Astrocyte (in vitro differentiated cells and primary cell): ENCODE results near the gene SLC17A2. TPM values are rescaled to one million over a fixed set of nuclear protein-coding genes. Genes with fewer than 3 reads are reported as not detected.

Experiments
- DNase-seq: peaks from one replicate; pipeline ENCODE4 v3.0.0-alpha.2; 2010; ENCODE audit warnings: low read depth
- FAIRE-seq: peaks from 2 replicates; lab custom pipeline; 2011; peaks lifted over from hg19 to GRCh38; lab: Jason Lieb, UNC
- H2AFZ ChIP-seq: 2 replicates; pipeline ENCODE4 v1.6.0; 2012; ENCODE audit warnings: low read depth, low read length, inconsistent platforms
- H3K27ac ChIP-seq: 2 replicates; pipeline ENCODE4 v1.5.1; 2011; ENCODE audit warnings: low read depth, low read length, inconsistent platforms
- H3K27me3 ChIP-seq: 2 replicates; pipeline ENCODE4 v1.6.0; 2011; ENCODE audit warnings: low read length, inconsistent platforms; ENCODE audit not compliant: insufficient read depth
- H3K36me3 ChIP-seq: 2 replicates; pipeline ENCODE4 v1.5.1; 2011; ENCODE audit warnings: low read length, inconsistent platforms; ENCODE audit not compliant: insufficient read depth
- H3K4me1 ChIP-seq: 2 replicates; pipeline ENCODE4 v1.5.1; 2011; ENCODE audit warnings: low read length, inconsistent platforms; ENCODE audit not compliant: insufficient read depth
- H3K4me2 ChIP-seq: 2 replicates; pipeline ENCODE4 v1.6.0; 2012; ENCODE audit warnings: low read length, inconsistent platforms
- H3K4me3 ChIP-seq: 2 replicates; pipeline ENCODE4 v1.5.1; 2011; ENCODE audit warnings: low read depth, mild to moderate bottlenecking, low read length, inconsistent platforms; ENCODE audit not compliant: insufficient read depth
- H3K79me2 ChIP-seq: 2 replicates; pipeline ENCODE4 v1.6.0; 2012; ENCODE audit warnings: mild to moderate bottlenecking, low read length, inconsistent platforms; ENCODE audit not compliant: insufficient read depth
- H3K9ac ChIP-seq: 2 replicates; pipeline ENCODE4 v1.6.0; 2012; ENCODE audit warnings: mild to moderate bottlenecking, low read length, inconsistent platforms
- H3K9me3 ChIP-seq: 2 replicates; pipeline ENCODE4 v1.5.1; 2012; ENCODE audit warnings: low read depth, mild to moderate bottlenecking, low read length, inconsistent platforms; ENCODE audit not compliant: insufficient read depth
- H4K20me1 ChIP-seq: 2 replicates; pipeline ENCODE4 v1.6.0; 2012; ENCODE audit warnings: low read length, inconsistent platforms; ENCODE audit not compliant: insufficient read depth
- H3K27ac Mint-ChIP-seq: one replicate; pipeline ENCODE4 v1.8.0; 2021; ENCODE audit warnings: mild to moderate bottlenecking, mixed read lengths; ENCODE audit not compliant: unreplicated experiment
- H3K27me3 Mint-ChIP-seq: one replicate; pipeline ENCODE4 v1.8.0; 2021; ENCODE audit warnings: low read depth, mixed read lengths; ENCODE audit not compliant: unreplicated experiment
- H3K36me3 Mint-ChIP-seq: one replicate; pipeline ENCODE4 v1.8.0; 2021; ENCODE audit warnings: low read depth, mixed read lengths; ENCODE audit not compliant: unreplicated experiment
- H3K4me1 Mint-ChIP-seq: one replicate; pipeline ENCODE4 v1.8.0; 2021; ENCODE audit warnings: low read depth, mixed read lengths; ENCODE audit not compliant: unreplicated experiment
- H3K4me3 Mint-ChIP-seq: one replicate; pipeline ENCODE4 v1.8.0; 2021; ENCODE audit warnings: mild to moderate bottlenecking, moderate library complexity, mixed read lengths; ENCODE audit not compliant: unreplicated experiment
- H3K9me3 Mint-ChIP-seq: one replicate; pipeline ENCODE4 v1.8.0; 2021; ENCODE audit warnings: mild to moderate bottlenecking, mixed read lengths; ENCODE audit not compliant: unreplicated experiment
- CTCF ChIP-seq: IDR thresholded peaks from 2 replicates; pipeline ENCODE4 v1.5.1; 2011; ENCODE audit warnings: low read depth, mild to moderate bottlenecking, inconsistent platforms, low read length, moderate library complexity; ENCODE audit not compliant: insufficient read depth
- EZH2 ChIP-seq: IDR thresholded peaks from 2 replicates; pipeline ENCODE4 v1.6.1; 2012; ENCODE audit warnings: mild to moderate bottlenecking, low read length, inconsistent platforms; ENCODE audit not compliant: insufficient read depth
- total RNA-seq: library from RNA; stranded (reverse); gene quantifications from 2 replicates; pipeline ENCODE4 v1.2.1, GENCODE V29; 2021

The SLC17A2 gene
- total RNA-seq, 1 donor from 2014 or later: not detected

DNA sequence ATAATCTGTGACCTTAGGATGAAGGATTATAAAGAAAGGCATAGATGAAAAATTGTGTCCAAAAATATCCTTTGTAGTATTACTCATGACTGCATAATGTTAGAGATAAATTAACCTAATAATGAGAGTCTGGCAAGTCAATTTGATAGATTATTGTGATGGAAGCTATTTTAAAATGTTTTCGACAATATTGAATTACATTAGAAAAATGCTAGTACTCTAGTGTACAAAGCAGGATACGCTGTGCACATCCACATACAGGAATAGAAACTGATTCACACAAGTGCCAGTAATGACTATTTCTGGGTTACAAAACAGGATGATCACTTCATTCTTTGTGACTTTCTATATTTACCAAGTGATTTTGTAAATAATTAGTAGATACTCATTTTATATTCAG is 3.3 kb downstream of the SLC17A2 start:
- H3K9ac ChIP-seq: no peak overlapping the region
- Mint-ChIP-seq H3K36me3 (no peaks in the 10 kb centered on the region), H3K9me3 (no peaks in the 10 kb centered on the region), H3K4me1 (no peaks in the 10 kb centered on the region), H3K27me3 (peaks cover 10% of the 10 kb centered on the region), H3K4me3 (no peak overlapping the region), H3K27ac (no peak overlapping the region)
- H3K4me3 ChIP-seq: no peak overlapping the region
- no peaks in the 10 kb centered on the region for H3K4me1 ChIP-seq
- no peaks in the 10 kb centered on the region for H3K36me3 ChIP-seq
- no peaks in the 10 kb centered on the region for H3K27me3 ChIP-seq
- no peaks in the 10 kb centered on the region for H4K20me1 ChIP-seq
- H3K9me3 ChIP-seq: no peaks in the 10 kb centered on the region
- FAIRE-seq (no peak), DNase-seq (no peak)
- TF ChIP-seq EZH2 (no peak), CTCF (no peak)
- H3K4me2 ChIP-seq: no peak overlapping the region
- H3K27ac ChIP-seq: no peak overlapping the region
- no peak overlapping the region for H2AFZ ChIP-seq
- no peaks in the 10 kb centered on the region for H3K79me2 ChIP-seq

DNA sequence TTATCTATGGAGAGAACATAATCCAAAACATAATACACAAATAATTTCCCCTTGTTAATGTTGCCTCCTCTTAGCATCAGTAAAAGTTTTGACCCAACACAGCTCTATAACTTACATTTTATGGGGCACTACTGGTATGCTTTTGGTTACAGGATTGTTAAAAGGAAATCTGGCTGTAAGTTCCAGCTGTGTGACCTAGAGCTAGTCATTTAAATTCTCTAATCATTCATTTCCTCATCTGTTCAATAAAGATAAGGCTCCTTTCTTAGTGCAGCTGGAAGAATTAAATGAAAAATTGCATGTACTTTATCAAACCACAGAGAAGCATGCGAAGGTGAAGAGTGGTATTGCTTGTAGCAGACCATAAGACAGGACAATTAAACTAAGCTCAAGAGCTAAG is 4.6 kb downstream of the SLC17A2 start:
- H3K79me2 ChIP-seq: no peaks in the 10 kb centered on the region
- H3K4me1 ChIP-seq: no peaks in the 10 kb centered on the region
- H3K9ac ChIP-seq: no peak overlapping the region
- no peaks in the 10 kb centered on the region for H4K20me1 ChIP-seq
- H3K4me2 ChIP-seq: no peak overlapping the region
- no peak overlapping the region for H2AFZ ChIP-seq
- no peaks in the 10 kb centered on the region for H3K36me3 Mint-ChIP-seq
- FAIRE-seq (no peak), DNase-seq (no peak)
- H3K4me3 Mint-ChIP-seq: no peak overlapping the region
- peaks cover 10% of the 10 kb centered on the region for H3K27me3 Mint-ChIP-seq
- H3K27ac Mint-ChIP-seq: no peak overlapping the region
- TF ChIP-seq EZH2 (no peak), CTCF (no peak)
- H3K4me1 Mint-ChIP-seq: no peaks in the 10 kb centered on the region
- no peaks in the 10 kb centered on the region for H3K27me3 ChIP-seq
- no peaks in the 10 kb centered on the region for H3K9me3 Mint-ChIP-seq
- no peak overlapping the region for H3K4me3 ChIP-seq
- no peaks in the 10 kb centered on the region for H3K36me3 ChIP-seq
- H3K9me3 ChIP-seq: no peaks in the 10 kb centered on the region
- no peak overlapping the region for H3K27ac ChIP-seq

DNA sequence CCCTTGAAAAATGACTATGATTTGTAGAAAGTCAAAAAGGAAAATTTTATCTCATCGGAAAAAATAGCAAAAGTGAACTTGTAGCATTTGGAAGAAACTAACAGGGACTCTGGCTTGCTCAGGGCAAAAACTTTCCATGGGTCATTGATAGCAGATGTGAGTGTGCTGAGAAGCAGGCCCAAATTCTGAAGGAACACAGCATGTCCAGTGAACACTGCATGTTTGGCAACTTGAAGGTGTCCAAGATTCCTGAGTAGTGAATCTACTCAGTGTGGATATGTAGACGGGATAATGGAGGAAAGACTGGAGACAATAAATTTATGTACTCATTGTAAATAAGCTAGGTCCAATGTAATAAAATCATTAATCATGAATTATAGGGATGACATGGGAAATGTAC is 8.2 kb downstream of the SLC17A2 start:
- H3K36me3 ChIP-seq: no peaks in the 10 kb centered on the region
- no peak overlapping the region for H3K9ac ChIP-seq
- H3K4me3 ChIP-seq: no peak overlapping the region
- no peaks in the 10 kb centered on the region for H4K20me1 ChIP-seq
- Mint-ChIP-seq H3K27ac (no peak overlapping the region), H3K36me3 (no peaks in the 10 kb centered on the region), H3K4me3 (no peak overlapping the region), H3K9me3 (no peaks in the 10 kb centered on the region), H3K4me1 (no peaks in the 10 kb centered on the region), H3K27me3 (peaks cover 7% of the 10 kb centered on the region)
- peak; percentile 1 for DNase-seq
- no peak for FAIRE-seq
- no peak overlapping the region for H3K4me2 ChIP-seq
- no peak overlapping the region for H2AFZ ChIP-seq
- H3K27ac ChIP-seq: no peak overlapping the region
- H3K27me3 ChIP-seq: no peaks in the 10 kb centered on the region
- H3K9me3 ChIP-seq: no peaks in the 10 kb centered on the region
- TF ChIP-seq CTCF (no peak), EZH2 (no peak)
- H3K4me1 ChIP-seq: no peaks in the 10 kb centered on the region
- no peaks in the 10 kb centered on the region for H3K79me2 ChIP-seq
